DND-41 (cell line): ENCODE measurements around the gene HLA-DQB2.

Experiments used
- ATAC-seq: fragments of 200-7000 bp; cut with Tn5 transposase; 3 replicates; pipeline ENCODE4 v1.9.1; 2021; ENCODE audit warnings: low read depth; ENCODE audit not compliant: insufficient read depth
- DNase-seq: peaks from one replicate; pipeline ENCODE4 v3.0.0-alpha.2; 2020
- H2AFZ ChIP-seq: 2 replicates; pipeline ENCODE4 v1.6.0; 2012; ENCODE audit warnings: low read depth, low read length
- H3K27ac ChIP-seq: 2 replicates; pipeline ENCODE4 v1.5.1; 2012; ENCODE audit warnings: low read length, inconsistent platforms
- H3K27me3 ChIP-seq: fragments of 200-600 bp; sonication (generic); 2 replicates; pipeline ENCODE4 v1.6.0; 2012; ENCODE audit warnings: low read length, mild to moderate bottlenecking, inconsistent platforms; ENCODE audit not compliant: insufficient read depth, poor library complexity
- H3K36me3 ChIP-seq: 2 replicates; pipeline ENCODE4 v1.5.1; 2012; ENCODE audit warnings: low read length, inconsistent platforms; ENCODE audit not compliant: insufficient read depth
- H3K4me1 ChIP-seq: 2 replicates; pipeline ENCODE4 v1.5.1; 2012; ENCODE audit warnings: mild to moderate bottlenecking, low read length; ENCODE audit not compliant: insufficient read depth
- H3K4me2 ChIP-seq: 2 replicates; pipeline ENCODE4 v1.6.0; 2012; ENCODE audit warnings: mild to moderate bottlenecking, moderate library complexity, low read length, inconsistent platforms; ENCODE audit not compliant: insufficient read depth
- H3K4me3 ChIP-seq, 2 experiments: fragments of 200-600 bp in 1 of 2; shearing (Covaris generic) in 1 of 2; 2 replicates each; pipeline ENCODE4 v1.5.1; 2012 to 2016; ENCODE audit warnings: inconsistent platforms in 2 of 2, low read length in 2 of 2, mild to moderate bottlenecking in 2 of 2, low read depth in 1 of 2, moderate library complexity in 1 of 2
- H3K79me2 ChIP-seq: 2 replicates; pipeline ENCODE4 v1.6.0; 2012; ENCODE audit warnings: low read length, inconsistent platforms; ENCODE audit not compliant: insufficient read depth
- H3K9ac ChIP-seq: 2 replicates; pipeline ENCODE4 v1.6.0; 2012; ENCODE audit warnings: low read depth, mild to moderate bottlenecking, inconsistent platforms, low read length, moderate library complexity
- H3K9me3 ChIP-seq: 2 replicates; pipeline ENCODE4 v1.5.1; 2012; ENCODE audit warnings: low read length, moderate library complexity, mild to moderate bottlenecking, inconsistent platforms; ENCODE audit not compliant: insufficient read depth, severe bottlenecking
- H4K20me1 ChIP-seq: 2 replicates; pipeline ENCODE4 v1.6.0; 2012; ENCODE audit warnings: low read length; ENCODE audit not compliant: insufficient read depth
- EZH2 ChIP-seq: IDR thresholded peaks from 3 replicates; pipeline ENCODE4 v1.6.1; 2012; ENCODE audit warnings: borderline replicate concordance, low read depth, mild to moderate bottlenecking, moderate library complexity, low read length, inconsistent platforms; ENCODE audit not compliant: severe bottlenecking
- TF ChIP-seq, protein P1 (sequence below): IDR thresholded peaks from 2 replicates; pipeline ENCODE4 v1.5.1; 2012; ENCODE audit warnings: borderline replicate concordance, low read length, moderate library complexity, mild to moderate bottlenecking; ENCODE audit not compliant: poor library complexity, severe bottlenecking; ENCODE audit errors: extremely low read depth

Gene HLA-DQB2

DNA sequence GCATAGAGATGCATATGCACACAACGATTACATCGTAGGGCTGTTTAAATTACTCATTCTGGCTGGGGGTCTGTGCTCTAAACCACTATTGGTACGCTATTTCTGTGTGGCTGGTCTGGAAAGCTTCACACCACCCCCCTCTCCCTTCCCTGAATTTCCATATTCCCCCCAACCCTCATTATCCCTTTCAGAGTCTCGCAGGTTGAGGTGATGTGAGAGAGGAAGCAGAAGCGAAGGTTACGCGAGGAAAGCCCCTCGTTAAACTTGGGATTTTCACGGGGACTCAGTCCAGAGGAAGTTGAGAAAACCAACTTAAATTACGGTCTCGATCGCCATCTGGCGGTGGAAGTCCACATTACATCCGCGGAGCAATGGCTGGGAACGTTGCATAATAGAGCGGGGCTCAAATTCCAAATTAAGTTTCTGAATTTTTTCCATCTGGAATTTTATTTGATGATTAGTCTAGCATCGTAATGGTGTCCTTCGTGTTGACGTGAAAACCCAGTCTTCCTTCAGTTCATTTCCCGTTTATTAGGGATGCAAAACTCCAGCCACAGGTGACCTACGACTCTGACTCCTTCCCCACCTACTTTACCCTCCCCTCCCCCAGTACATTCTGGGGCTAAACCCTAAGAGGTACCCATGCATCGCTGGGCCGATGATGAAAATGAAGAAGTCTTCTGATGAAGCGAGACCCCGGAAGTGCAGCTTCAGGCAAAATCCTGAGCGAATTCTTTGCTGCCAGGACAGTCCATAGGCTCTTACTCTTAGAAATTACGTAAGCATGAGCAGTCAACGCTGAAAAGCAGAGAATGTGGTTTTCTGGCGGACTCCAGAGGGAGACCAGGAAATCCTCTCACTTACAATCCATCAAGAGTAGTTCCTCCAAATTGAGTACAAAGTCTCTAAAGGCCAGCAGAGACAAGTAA is 33.8 kb upstream of the HLA-DQB2 start:
- no peak for TF ChIP-seq EZH2
- TF ChIP-seq, protein P1, sequence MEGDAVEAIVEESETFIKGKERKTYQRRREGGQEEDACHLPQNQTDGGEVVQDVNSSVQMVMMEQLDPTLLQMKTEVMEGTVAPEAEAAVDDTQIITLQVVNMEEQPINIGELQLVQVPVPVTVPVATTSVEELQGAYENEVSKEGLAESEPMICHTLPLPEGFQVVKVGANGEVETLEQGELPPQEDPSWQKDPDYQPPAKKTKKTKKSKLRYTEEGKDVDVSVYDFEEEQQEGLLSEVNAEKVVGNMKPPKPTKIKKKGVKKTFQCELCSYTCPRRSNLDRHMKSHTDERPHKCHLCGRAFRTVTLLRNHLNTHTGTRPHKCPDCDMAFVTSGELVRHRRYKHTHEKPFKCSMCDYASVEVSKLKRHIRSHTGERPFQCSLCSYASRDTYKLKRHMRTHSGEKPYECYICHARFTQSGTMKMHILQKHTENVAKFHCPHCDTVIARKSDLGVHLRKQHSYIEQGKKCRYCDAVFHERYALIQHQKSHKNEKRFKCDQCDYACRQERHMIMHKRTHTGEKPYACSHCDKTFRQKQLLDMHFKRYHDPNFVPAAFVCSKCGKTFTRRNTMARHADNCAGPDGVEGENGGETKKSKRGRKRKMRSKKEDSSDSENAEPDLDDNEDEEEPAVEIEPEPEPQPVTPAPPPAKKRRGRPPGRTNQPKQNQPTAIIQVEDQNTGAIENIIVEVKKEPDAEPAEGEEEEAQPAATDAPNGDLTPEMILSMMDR = peak; percentile 87
- Histone ChIP-seq H3K79me2 (no peaks in the 10 kb centered on the region), H3K9me3 (no peaks in the 10 kb centered on the region), H3K36me3 (no peaks in the 10 kb centered on the region), H3K4me2 (peak overlapping the region; percentile 52), H3K27me3 (peaks cover 38% of the 10 kb centered on the region), H3K27ac (no peak overlapping the region), H3K4me1 (peaks cover 5% of the 10 kb centered on the region), H4K20me1 (no peaks in the 10 kb centered on the region), H3K9ac (no peak overlapping the region), H2AFZ (peak overlapping the region; percentile 51), H3K4me3 (no peak overlapping the region; a peak in 1 of 4 replicates)
- ATAC-seq (peak; percentile 80), DNase-seq (peak; percentile 72)

DNA sequence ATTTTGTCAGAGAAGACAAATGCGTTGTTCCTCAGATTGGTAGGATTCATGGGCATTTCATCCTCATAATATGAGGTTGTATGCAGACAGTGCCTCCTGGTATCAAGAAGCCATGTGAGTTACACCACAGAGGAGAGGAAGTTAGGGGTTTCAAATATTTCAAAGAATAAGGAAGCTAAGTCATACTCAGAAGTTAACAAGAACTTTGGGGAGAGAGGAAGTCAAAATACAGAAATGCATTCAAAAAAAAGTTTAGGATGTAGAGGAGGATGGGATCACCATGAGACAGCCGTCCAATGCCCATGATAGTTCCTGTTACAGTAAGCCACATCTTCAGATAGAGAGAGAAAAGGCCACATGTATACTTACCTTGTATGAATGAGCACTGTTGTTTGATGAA is 31.2 kb upstream of the HLA-DQB2 start:
- peaks cover 5% of the 10 kb centered on the region for H3K4me1 ChIP-seq
- peak; percentile 11 for TF ChIP-seq EZH2
- TF ChIP-seq, protein P1 = no peak
- H4K20me1 ChIP-seq = no peaks in the 10 kb centered on the region
- H3K36me3 ChIP-seq = no peaks in the 10 kb centered on the region
- no peak overlapping the region for H3K27ac ChIP-seq
- no peaks in the 10 kb centered on the region for H3K79me2 ChIP-seq
- no peak overlapping the region for H2AFZ ChIP-seq
- H3K9me3 ChIP-seq = no peaks in the 10 kb centered on the region
- H3K9ac ChIP-seq = no peak overlapping the region
- no peak overlapping the region for H3K4me3 ChIP-seq
- H3K27me3 ChIP-seq = peaks cover 32% of the 10 kb centered on the region
- ATAC-seq (no peak), DNase-seq (no peak)
- H3K4me2 ChIP-seq = no peak overlapping the region

DNA sequence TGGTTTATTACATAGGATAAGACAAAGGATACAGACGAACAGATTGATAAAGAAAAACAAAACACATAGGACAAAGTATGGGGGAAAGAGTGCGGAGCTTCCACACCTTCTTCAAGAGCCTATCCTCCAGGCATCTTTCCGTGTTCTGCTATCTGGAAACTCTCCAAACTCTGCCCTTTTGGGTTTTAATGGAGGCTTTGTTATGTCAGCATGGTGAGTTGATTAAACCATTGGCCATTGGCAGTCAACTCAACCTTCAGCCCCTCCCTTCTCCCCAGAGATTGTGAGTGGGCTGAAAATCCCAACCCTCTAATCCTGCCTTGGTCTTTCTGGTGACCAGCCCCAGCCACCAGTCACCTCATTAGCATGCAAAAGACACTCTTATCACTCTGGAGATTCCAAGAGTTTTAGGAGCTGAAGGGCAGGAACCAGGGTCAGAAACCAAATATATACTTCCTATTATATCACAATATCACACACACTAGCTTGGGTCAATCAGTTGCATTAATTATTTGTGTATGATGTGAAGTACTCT is 29.6 kb upstream of the HLA-DQB2 start:
- TF ChIP-seq, protein P1 = no peak
- no peak for TF ChIP-seq EZH2
- H2AFZ ChIP-seq = no peak overlapping the region
- no peak overlapping the region for H3K4me2 ChIP-seq
- H3K9ac ChIP-seq = no peak overlapping the region
- H3K27me3 ChIP-seq = peaks cover 32% of the 10 kb centered on the region
- no peak overlapping the region for H3K27ac ChIP-seq
- peaks cover 5% of the 10 kb centered on the region for H3K4me1 ChIP-seq
- H3K9me3 ChIP-seq = no peaks in the 10 kb centered on the region
- ATAC-seq (no peak), DNase-seq (no peak)
- H3K79me2 ChIP-seq = no peaks in the 10 kb centered on the region
- no peaks in the 10 kb centered on the region for H4K20me1 ChIP-seq
- no peaks in the 10 kb centered on the region for H3K36me3 ChIP-seq
- H3K4me3 ChIP-seq = no peak overlapping the region
